ENCODE results near the gene CPNE4.

Gene CPNE4

GRCh38 chr3:131540821-131541220, 494.0 kb downstream of the CPNE4 start:
- Histone ChIP-seq H3K4me3 (ENCODE audit: low read length) (no peak overlapping the region), H3K36me3 (ENCODE audit: control insufficient read depth, insufficient read depth, low read length) (no peaks in the 10 kb centered on the region), H3K9me3 (ENCODE audit: control insufficient read depth, insufficient read depth, low read length) (no peaks in the 10 kb centered on the region), H3K27ac (ENCODE audit: low read length) (no peak overlapping the region), H3K27me3 (ENCODE audit: control insufficient read depth, insufficient read depth, low read length) (no peaks in the 10 kb centered on the region), H3K4me1 (ENCODE audit: control insufficient read depth, insufficient read depth, low read length) (peaks cover 5% of the 10 kb centered on the region; the same call in 1 of the 2 replicates)
- WGBS (ENCODE audit: insufficient coverage, insufficient read length), result no CpG with 5 or more reads among the region's 2 CpGs
- DNase-seq (ENCODE audit: low read depth, low spot score), result no peak

- no peak overlapping the region for H3K4me3 ChIP-seq (ENCODE audit: low read length)
Measured at GRCh38 chr3:131540143-131540542, 494.7 kb downstream of the CPNE4 start.

GRCh38 chr3:131538968-131539367, 495.8 kb downstream of the CPNE4 start:
- H3K27me3 ChIP-seq (ENCODE audit: control insufficient read depth, insufficient read depth, low read length), result no peaks in the 10 kb centered on the region
- no CpG with 5 or more reads among the region's 1 CpG for WGBS (ENCODE audit: insufficient coverage, insufficient read length)

More at GRCh38 chr3:131540143-131540542, 494.7 kb downstream of the CPNE4 start:
- no peak for DNase-seq (ENCODE audit: low read depth, low spot score)
- Histone ChIP-seq H3K27me3 (ENCODE audit: control insufficient read depth, insufficient read depth, low read length) (no peaks in the 10 kb centered on the region), H3K4me1 (ENCODE audit: control insufficient read depth, insufficient read depth, low read length) (peaks cover 5% of the 10 kb centered on the region; the same call in 1 of the 2 replicates), H3K9me3 (ENCODE audit: control insufficient read depth, insufficient read depth, low read length) (no peaks in the 10 kb centered on the region), H3K27ac (ENCODE audit: low read length) (no peak overlapping the region), H3K36me3 (ENCODE audit: control insufficient read depth, insufficient read depth, low read length) (no peaks in the 10 kb centered on the region)

GRCh38 chr3:131537531-131537930, 497.3 kb downstream of the CPNE4 start:
- Histone ChIP-seq H3K27ac (ENCODE audit: low read length) (no peak overlapping the region), H3K36me3 (ENCODE audit: control insufficient read depth, insufficient read depth, low read length) (no peaks in the 10 kb centered on the region), H3K9me3 (ENCODE audit: control insufficient read depth, insufficient read depth, low read length) (no peaks in the 10 kb centered on the region), H3K27me3 (ENCODE audit: control insufficient read depth, insufficient read depth, low read length) (no peaks in the 10 kb centered on the region), H3K4me1 (ENCODE audit: control insufficient read depth, insufficient read depth, low read length) (peaks cover 5% of the 10 kb centered on the region; the same call in 1 of the 2 replicates), H3K4me3 (ENCODE audit: low read length) (no peak overlapping the region)
- no peak for DNase-seq (ENCODE audit: low read depth, low spot score)
- WGBS (ENCODE audit: insufficient coverage, insufficient read length), result no CpG with 5 or more reads among the region's 3 CpGs

More at GRCh38 chr3:131538968-131539367, 495.8 kb downstream of the CPNE4 start:
- H3K4me1 ChIP-seq (ENCODE audit: control insufficient read depth, insufficient read depth, low read length), result peaks cover 5% of the 10 kb centered on the region; the same call in 1 of the 2 replicates
- H3K4me3 ChIP-seq (ENCODE audit: low read length), result no peak overlapping the region
- no peak overlapping the region for H3K27ac ChIP-seq (ENCODE audit: low read length)
- H3K9me3 ChIP-seq (ENCODE audit: control insufficient read depth, insufficient read depth, low read length), result no peaks in the 10 kb centered on the region
- no peaks in the 10 kb centered on the region for H3K36me3 ChIP-seq (ENCODE audit: control insufficient read depth, insufficient read depth, low read length)
- no peak for DNase-seq (ENCODE audit: low read depth, low spot score)

GRCh38 chr3:131535596-131535995, 499.2 kb downstream of the CPNE4 start:
- no peak overlapping the region for H3K27ac ChIP-seq (ENCODE audit: low read length)
- no peak overlapping the region for H3K4me3 ChIP-seq (ENCODE audit: low read length)
- WGBS (ENCODE audit: insufficient coverage, insufficient read length), result no CpG with 5 or more reads among the region's 2 CpGs
- no peaks in the 10 kb centered on the region for H3K36me3 ChIP-seq (ENCODE audit: control insufficient read depth, insufficient read depth, low read length)
- H3K27me3 ChIP-seq (ENCODE audit: control insufficient read depth, insufficient read depth, low read length), result no peaks in the 10 kb centered on the region
- peaks cover 5% of the 10 kb centered on the region; the same call in 1 of the 2 replicates for H3K4me1 ChIP-seq (ENCODE audit: control insufficient read depth, insufficient read depth, low read length)
- H3K9me3 ChIP-seq (ENCODE audit: control insufficient read depth, insufficient read depth, low read length), result no peaks in the 10 kb centered on the region
- DNase-seq (ENCODE audit: low read depth, low spot score), result no peak

GRCh38 chr3:131535131-131535530, 499.7 kb downstream of the CPNE4 start:
- Histone ChIP-seq H3K9me3 (ENCODE audit: control insufficient read depth, insufficient read depth, low read length) (no peaks in the 10 kb centered on the region), H3K4me1 (ENCODE audit: control insufficient read depth, insufficient read depth, low read length) (peaks cover 5% of the 10 kb centered on the region; the same call in 1 of the 2 replicates), H3K27ac (ENCODE audit: low read length) (no peak overlapping the region), H3K36me3 (ENCODE audit: control insufficient read depth, insufficient read depth, low read length) (no peaks in the 10 kb centered on the region), H3K27me3 (ENCODE audit: control insufficient read depth, insufficient read depth, low read length) (no peaks in the 10 kb centered on the region), H3K4me3 (ENCODE audit: low read length) (no peak overlapping the region)
- whole genome bisulfite sequencing (ENCODE audit: insufficient coverage, insufficient read length), result no CpG with 5 or more reads among the region's 3 CpGs
- DNase-seq (ENCODE audit: low read depth, low spot score), result no peak

GRCh38 chr3:131532645-131533044, 502.2 kb downstream of the CPNE4 start:
- Histone ChIP-seq H3K27me3 (ENCODE audit: control insufficient read depth, insufficient read depth, low read length) (no peaks in the 10 kb centered on the region), H3K36me3 (ENCODE audit: control insufficient read depth, insufficient read depth, low read length) (no peaks in the 10 kb centered on the region), H3K4me1 (ENCODE audit: control insufficient read depth, insufficient read depth, low read length) (peaks cover 5% of the 10 kb centered on the region; the same call in 1 of the 2 replicates), H3K4me3 (ENCODE audit: low read length) (no peak overlapping the region), H3K27ac (ENCODE audit: low read length) (no peak overlapping the region), H3K9me3 (ENCODE audit: control insufficient read depth, insufficient read depth, low read length) (no peaks in the 10 kb centered on the region)
- no peak for DNase-seq (ENCODE audit: low read depth, low spot score)

GRCh38 chr3:131530843-131531242, 504.0 kb downstream of the CPNE4 start:
- Histone ChIP-seq H3K4me1 (ENCODE audit: control insufficient read depth, insufficient read depth, low read length) (peaks cover under 1% of the 10 kb centered on the region; the same call in 1 of the 2 replicates), H3K4me3 (ENCODE audit: low read length) (no peak overlapping the region), H3K9me3 (ENCODE audit: control insufficient read depth, insufficient read depth, low read length) (no peaks in the 10 kb centered on the region), H3K27ac (ENCODE audit: low read length) (no peak overlapping the region), H3K27me3 (ENCODE audit: control insufficient read depth, insufficient read depth, low read length) (no peaks in the 10 kb centered on the region), H3K36me3 (ENCODE audit: control insufficient read depth, insufficient read depth, low read length) (no peaks in the 10 kb centered on the region)
- whole genome bisulfite sequencing (ENCODE audit: insufficient coverage, insufficient read length), result no CpG with 5 or more reads among the region's 1 CpG
- DNase-seq (ENCODE audit: low read depth, low spot score), result no peak

GRCh38 chr3:131530388-131530787, 504.4 kb downstream of the CPNE4 start:
- H3K27me3 ChIP-seq (ENCODE audit: control insufficient read depth, insufficient read depth, low read length), result no peaks in the 10 kb centered on the region
- no peak overlapping the region for H3K4me3 ChIP-seq (ENCODE audit: low read length)
- WGBS (ENCODE audit: insufficient coverage, insufficient read length), result no CpG with 5 or more reads among the region's 1 CpG
- H3K9me3 ChIP-seq (ENCODE audit: control insufficient read depth, insufficient read depth, low read length), result no peaks in the 10 kb centered on the region
- no peaks in the 10 kb centered on the region for H3K4me1 ChIP-seq (ENCODE audit: control insufficient read depth, insufficient read depth, low read length)
- no peak for DNase-seq (ENCODE audit: low read depth, low spot score)
- H3K27ac ChIP-seq (ENCODE audit: low read length), result no peak overlapping the region
- no peaks in the 10 kb centered on the region for H3K36me3 ChIP-seq (ENCODE audit: control insufficient read depth, insufficient read depth, low read length)

GRCh38 chr3:131526801-131527347, 507.9 kb downstream of the CPNE4 start:
- no CpG with 5 or more reads among the region's 37 CpGs for WGBS (ENCODE audit: insufficient coverage, insufficient read length)

GRCh38 chr3:131518680-131519079, 516.1 kb downstream of the CPNE4 start:
- DNase-seq (ENCODE audit: low read depth, low spot score), result no peak
- Histone ChIP-seq H3K36me3 (ENCODE audit: control insufficient read depth, insufficient read depth, low read length) (no peaks in the 10 kb centered on the region), H3K27ac (ENCODE audit: low read length) (no peak overlapping the region), H3K9me3 (ENCODE audit: control insufficient read depth, insufficient read depth, low read length) (no peaks in the 10 kb centered on the region), H3K4me3 (ENCODE audit: low read length) (no peak overlapping the region), H3K4me1 (ENCODE audit: control insufficient read depth, insufficient read depth, low read length) (no peaks in the 10 kb centered on the region), H3K27me3 (ENCODE audit: control insufficient read depth, insufficient read depth, low read length) (no peaks in the 10 kb centered on the region)
- WGBS (ENCODE audit: insufficient coverage, insufficient read length), result no CpG with 5 or more reads among the region's 7 CpGs

More at GRCh38 chr3:131526801-131527347, 507.9 kb downstream of the CPNE4 start:
- Histone ChIP-seq H3K4me3 (ENCODE audit: low read length) (no peak overlapping the region), H3K4me1 (ENCODE audit: control insufficient read depth, insufficient read depth, low read length) (no peaks in the 10 kb centered on the region), H3K36me3 (ENCODE audit: control insufficient read depth, insufficient read depth, low read length) (no peaks in the 10 kb centered on the region), H3K27ac (ENCODE audit: low read length) (no peak overlapping the region), H3K27me3 (ENCODE audit: control insufficient read depth, insufficient read depth, low read length) (no peaks in the 10 kb centered on the region), H3K9me3 (ENCODE audit: control insufficient read depth, insufficient read depth, low read length) (no peaks in the 10 kb centered on the region)
- DNase-seq (ENCODE audit: low read depth, low spot score), result peak; percentile 20
